Small intestine (tissue), 7 donors: Measurements from ENCODE around the gene RNF121. TPM values are rescaled to one million over a fixed set of nuclear protein-coding genes. Genes with fewer than 3 reads are reported as not detected.
A peak's percentile ranks its signal among the peaks of the same experiment; 100 is the strongest.
"Not testable (repeated sequence)": the region's sequence is repeated elsewhere in the genome, so short reads cannot be mapped to it uniquely, and the experiment has no call there.

ENCODE experiments used
- DNase-seq, 2 donors: peaks; one replicate each; pipeline versions ENCODE4 v3.0.0 to v3.0.0-alpha.2; 2013
- FAIRE-seq: peaks from 2 replicates; lab custom pipeline; 2012; peaks lifted over from hg19 to GRCh38; lab: Jason Lieb, UNC
- H3K27ac ChIP-seq, 3 donors: one replicate each; pipeline ENCODE4 v1.5.1; 2013; ENCODE audit warnings: low read length in 2 of 3, mild to moderate bottlenecking in 2 of 3, control low read depth in 1 of 3, inconsistent platforms in 1 of 3, low read depth in 1 of 3, moderate library complexity in 1 of 3
- H3K27me3 ChIP-seq, 3 donors: one replicate each; pipeline ENCODE4 v1.6.1; 2013; ENCODE audit warnings: low read length in 3 of 3, inconsistent platforms in 1 of 3; ENCODE audit not compliant: control insufficient read depth in 3 of 3, insufficient read depth in 3 of 3
- H3K36me3 ChIP-seq, 3 donors: one replicate each; pipeline ENCODE4 v1.6.1; 2013; ENCODE audit warnings: low read length in 3 of 3, inconsistent platforms in 1 of 3, low read depth in 1 of 3, mild to moderate bottlenecking in 1 of 3, moderate library complexity in 1 of 3; ENCODE audit not compliant: control insufficient read depth in 3 of 3, insufficient read depth in 2 of 3
- H3K4me1 ChIP-seq, 3 donors: one replicate each; pipeline ENCODE4 v1.6.1; 2013; ENCODE audit warnings: low read length in 2 of 3, inconsistent platforms in 1 of 3, low read depth in 1 of 3, mild to moderate bottlenecking in 1 of 3, moderate library complexity in 1 of 3; ENCODE audit not compliant: control insufficient read depth in 3 of 3, insufficient read depth in 2 of 3
- H3K4me3 ChIP-seq, 3 donors: one replicate each; pipeline ENCODE4 v1.5.1; 2013; ENCODE audit warnings: low read length in 3 of 3, control low read depth in 1 of 3, inconsistent platforms in 1 of 3, low read depth in 1 of 3, mild to moderate bottlenecking in 1 of 3, moderate library complexity in 1 of 3
- H3K9me3 ChIP-seq, 2 donors: one replicate each; pipeline ENCODE4 v1.6.1; 2013; ENCODE audit warnings: low read depth in 1 of 2, low read length in 1 of 2; ENCODE audit not compliant: control insufficient read depth in 2 of 2, insufficient read depth in 1 of 2
- WGBS, 3 donors: extraction: QIAGEN DNeasy Blood & Tissue Kit; methylation state at CpG; one replicate each; pipeline ENCODE4 v1.1.7; 2013; 5-methylcytosine and 5-hydroxymethylcytosine counted together
- polyA plus RNA-seq, 4 donors: library from polyadenylated mRNA; stranded (reverse) in 3 of 4; unstranded in 1 of 4; fragments of 200-250 nt in 3 of 4; fragments of 120-200 nt in 1 of 4; gene quantifications; one replicate each; pipeline versions ENCODE4 v1.2.1 to v1.2.3, GENCODE V29; 2013
- donor health status: healthy with polysubstance abuse.
- donor health status: control.
- donor health status: control.
- donor health status: Bipolar disorder and iron deficiency.
- donor health status: healthy.

Gene RNF121
- polyA plus RNA-seq, 4 donors, result 15.9 to 38.6 (median 23.5) TPM

- 75 to 83% (median 81%) methylated on average over 5 of the region's 5 CpGs for WGBS, 3 donors
- H3K27me3 ChIP-seq, H3K4me3 ChIP-seq, H3K9me3 ChIP-seq, H3K4me1 ChIP-seq, H3K27ac ChIP-seq, DNase-seq, FAIRE-seq: not testable (repeated sequence)
- peaks cover 0 to 18% (median 9%) of the 10 kb centered on the region in 3 donors for H3K36me3 ChIP-seq
Observed at GRCh38 chr11:71910775-71911174, 18.1 kb upstream of the RNF121 start.

- H3K4me1 ChIP-seq, H3K9me3 ChIP-seq, FAIRE-seq, H3K27me3 ChIP-seq, DNase-seq, H3K27ac ChIP-seq, H3K4me3 ChIP-seq: not testable (repeated sequence)
- 83 to 93% (median 87%) methylated on average over 10 of the region's 10 CpGs for WGBS, 3 donors
- peaks cover 0 to 20% (median 13%) of the 10 kb centered on the region in 3 donors for H3K36me3 ChIP-seq
Observed at GRCh38 chr11:71911321-71911985, 17.4 kb upstream of the RNF121 start.

- peaks cover 0 to 20% (median 13%) of the 10 kb centered on the region in 3 donors for H3K36me3 ChIP-seq
- not testable (repeated sequence) for H3K4me1 ChIP-seq, H3K9me3 ChIP-seq, H3K27me3 ChIP-seq, DNase-seq, H3K27ac ChIP-seq, H3K4me3 ChIP-seq, FAIRE-seq
- 64 to 83% (median 65%) methylated on average over 10 of the region's 10 CpGs for WGBS, 3 donors
Observed at GRCh38 chr11:71911986-71912340, 16.9 kb upstream of the RNF121 start.

- Histone ChIP-seq H3K27me3 (no peaks in the 10 kb centered on the region), H3K9me3 (no peaks in the 10 kb centered on the region), H3K4me1 (no peaks in the 10 kb centered on the region), H3K4me3 (no peak overlapping the region), H3K27ac (no peak overlapping the region), H3K36me3 (peaks cover 0 to 26% (median 20%) of the 10 kb centered on the region in 3 donors)
- DNase-seq, result no peak
- no peak for FAIRE-seq
- WGBS, 3 donors, result 90 to 97% (median 97%) methylated on average over 5 of the region's 5 CpGs
Observed at GRCh38 chr11:71913756-71914526, 14.9 kb upstream of the RNF121 start.

GRCh38 chr11:71914617-71915189, 14.1 kb upstream of the RNF121 start:
- no peaks in the 10 kb centered on the region for H3K4me1 ChIP-seq
- H3K36me3 ChIP-seq, result peaks cover 0 to 26% (median 20%) of the 10 kb centered on the region in 3 donors
- H3K27me3 ChIP-seq, result no peaks in the 10 kb centered on the region
- FAIRE-seq (no peak), DNase-seq (no peak)
- H3K27ac ChIP-seq, result no peak overlapping the region
- WGBS, 3 donors, result 91 to 96% (median 92%) methylated on average over 7 of the region's 7 CpGs
- no peak overlapping the region for H3K4me3 ChIP-seq
- H3K9me3 ChIP-seq, result no peaks in the 10 kb centered on the region

GRCh38 chr11:71917646-71918140, 11.2 kb upstream of the RNF121 start:
- Histone ChIP-seq H3K27ac (no peak overlapping the region), H3K4me1 (no peaks in the 10 kb centered on the region), H3K9me3 (no peaks in the 10 kb centered on the region), H3K4me3 (no peak overlapping the region), H3K27me3 (no peaks in the 10 kb centered on the region), H3K36me3 (peaks cover 0 to 27% (median 17%) of the 10 kb centered on the region in 3 donors)
- 88 to 94% (median 93%) methylated on average over 9 of the region's 9 CpGs for WGBS, 3 donors
- no peak for DNase-seq
- FAIRE-seq, result no peak

- FAIRE-seq (no peak), DNase-seq (peak in 1 of 2 donors; percentile 89)
- H3K4me3 ChIP-seq, result peak within 1 kb of the TSS; percentile 70 to 86 (median 72)
- H3K9me3 ChIP-seq, result no peaks in the 10 kb centered on the region
- H3K27ac ChIP-seq, result peak within 1 kb of the TSS; percentile 88 to 91 (median 89)
- H3K36me3 ChIP-seq, result peaks cover 0 to 7% (median 0%) of the 10 kb centered on the region in 3 donors
- 0 to 1% (median 0%) methylated on average over 39 to 40 of the region's 40 CpGs for WGBS, 3 donors
- peaks cover 5 to 11% (median 10%) of the 10 kb centered on the region in 3 donors for H3K4me1 ChIP-seq
- no peaks in the 10 kb centered on the region for H3K27me3 ChIP-seq
Observed at GRCh38 chr11:71927820-71928736, 768 bp upstream of the RNF121 start, which contains the start of gene XNDC1N. XNDC1N (minus strand) TSS chr11:71928594; CDS start chr11:71923353, 5,241 bp downstream.
